Measurements from ENCODE around the gene SLC6A3. TPM values are rescaled to one million over a fixed set of nuclear protein-coding genes. Genes with fewer than 3 reads are reported as not detected.

The SLC6A3 gene
- total RNA-seq, 2 donors from 2014 or later = 0.16 TPM; not detected in 1

DNA sequence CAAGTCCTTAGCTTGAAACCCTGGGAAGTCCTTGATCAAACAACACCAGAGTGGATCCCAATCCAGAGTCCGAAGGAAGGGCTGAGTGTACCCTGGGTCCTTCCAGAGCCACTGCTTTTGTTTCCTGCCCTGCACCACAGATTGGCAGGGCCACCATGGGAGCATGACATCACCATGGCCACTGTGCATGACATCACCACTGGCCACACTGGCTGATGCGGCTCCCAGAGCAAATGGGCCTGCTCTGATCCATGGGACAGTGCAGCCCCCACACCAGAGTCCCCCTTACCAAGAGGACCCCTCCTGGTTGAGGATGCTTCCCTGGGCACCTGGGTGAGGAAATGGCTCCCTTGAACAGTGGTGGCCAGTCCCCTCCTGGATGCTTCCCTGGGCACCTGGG lies 9.9 kb downstream of the SLC6A3 start:
- Histone ChIP-seq H3K27me3 (no peaks in the 10 kb centered on the region), H3K27ac (no peak overlapping the region), H3K4me1 (no peaks in the 10 kb centered on the region), H3K36me3 (no peaks in the 10 kb centered on the region), H3K9me3 (peaks cover 0 to 1% of the 10 kb centered on the region in 2 donors), H3K4me3 (no peak overlapping the region)
- TF ChIP-seq, protein P1, sequence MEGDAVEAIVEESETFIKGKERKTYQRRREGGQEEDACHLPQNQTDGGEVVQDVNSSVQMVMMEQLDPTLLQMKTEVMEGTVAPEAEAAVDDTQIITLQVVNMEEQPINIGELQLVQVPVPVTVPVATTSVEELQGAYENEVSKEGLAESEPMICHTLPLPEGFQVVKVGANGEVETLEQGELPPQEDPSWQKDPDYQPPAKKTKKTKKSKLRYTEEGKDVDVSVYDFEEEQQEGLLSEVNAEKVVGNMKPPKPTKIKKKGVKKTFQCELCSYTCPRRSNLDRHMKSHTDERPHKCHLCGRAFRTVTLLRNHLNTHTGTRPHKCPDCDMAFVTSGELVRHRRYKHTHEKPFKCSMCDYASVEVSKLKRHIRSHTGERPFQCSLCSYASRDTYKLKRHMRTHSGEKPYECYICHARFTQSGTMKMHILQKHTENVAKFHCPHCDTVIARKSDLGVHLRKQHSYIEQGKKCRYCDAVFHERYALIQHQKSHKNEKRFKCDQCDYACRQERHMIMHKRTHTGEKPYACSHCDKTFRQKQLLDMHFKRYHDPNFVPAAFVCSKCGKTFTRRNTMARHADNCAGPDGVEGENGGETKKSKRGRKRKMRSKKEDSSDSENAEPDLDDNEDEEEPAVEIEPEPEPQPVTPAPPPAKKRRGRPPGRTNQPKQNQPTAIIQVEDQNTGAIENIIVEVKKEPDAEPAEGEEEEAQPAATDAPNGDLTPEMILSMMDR (IDR thresholded peaks at IDR 0.05) = no peak
- no peak for DNase-seq (ENCODE audit: low spot score)

- H3K27me3 ChIP-seq = no peaks in the 10 kb centered on the region
- H3K4me1 ChIP-seq = no peaks in the 10 kb centered on the region
- no peaks in the 10 kb centered on the region for H3K36me3 ChIP-seq
- DNase-seq (ENCODE audit: low spot score) = no peak
- H3K9me3 ChIP-seq = peaks cover 6 to 27% of the 10 kb centered on the region in 2 donors
- TF ChIP-seq, protein P1 (IDR thresholded peaks at IDR 0.05) = no peak
- H3K27ac ChIP-seq = no peak overlapping the region
- H3K4me3 ChIP-seq = no peak overlapping the region
Measured at GRCh38 chr5:1432296-1432695, 12.9 kb downstream of the SLC6A3 start.

GRCh38 chr5:1431896-1432295 lies 13.3 kb downstream of the SLC6A3 start:
- TF ChIP-seq, protein P1 (IDR thresholded peaks at IDR 0.05) = no peak
- Histone ChIP-seq H3K4me3 (no peak overlapping the region), H3K27ac (no peak overlapping the region), H3K27me3 (no peaks in the 10 kb centered on the region), H3K4me1 (no peaks in the 10 kb centered on the region), H3K9me3 (peaks cover 6 to 31% of the 10 kb centered on the region in 2 donors), H3K36me3 (no peaks in the 10 kb centered on the region)
- DNase-seq (ENCODE audit: low spot score) = no peak

DNA sequence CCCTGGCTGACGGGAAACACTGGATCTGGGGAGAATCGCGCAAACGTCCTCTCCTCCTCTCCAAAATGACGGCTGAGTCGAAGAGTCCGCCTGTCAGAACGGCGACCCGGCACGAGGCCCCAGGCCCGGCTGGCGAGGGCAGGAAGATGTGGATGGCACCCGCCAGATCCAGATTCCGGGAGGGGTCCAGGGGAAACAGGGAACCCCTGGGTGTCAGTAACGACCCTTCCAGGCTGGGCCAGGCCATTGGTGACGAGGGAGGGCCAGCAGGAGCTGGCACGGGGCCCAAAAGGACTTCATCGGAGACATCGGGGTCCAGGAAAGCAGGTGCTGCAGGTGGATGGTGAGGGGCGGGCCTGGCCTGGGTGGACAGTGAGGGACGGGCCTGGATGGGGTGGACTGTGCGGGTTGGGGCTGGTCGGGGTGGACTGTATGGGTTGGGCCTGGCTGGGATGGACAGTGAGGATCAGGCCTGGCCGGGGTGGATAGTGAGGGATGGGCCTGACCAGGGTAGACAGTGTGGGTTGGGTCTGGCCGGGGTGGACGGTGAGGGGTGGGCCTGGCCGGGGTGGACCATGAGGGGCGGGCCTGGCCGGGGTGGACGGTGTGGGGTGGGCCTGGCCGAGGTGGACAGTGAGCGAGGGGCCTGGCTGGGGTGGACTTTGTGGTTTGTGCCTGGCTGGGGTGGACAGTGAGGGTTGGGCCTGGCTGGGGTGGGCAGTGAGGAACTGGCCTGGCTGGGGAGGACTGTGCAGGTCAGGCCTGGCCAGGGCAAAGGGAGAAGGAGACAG lies 14.0 kb downstream of the SLC6A3 start:
- Histone ChIP-seq H3K9me3 (peaks cover 6 to 33% of the 10 kb centered on the region in 2 donors), H3K4me3 (no peak overlapping the region), H3K27me3 (no peaks in the 10 kb centered on the region), H3K27ac (no peak overlapping the region), H3K36me3 (no peaks in the 10 kb centered on the region), H3K4me1 (no peaks in the 10 kb centered on the region)
- TF ChIP-seq, protein P1 (IDR thresholded peaks at IDR 0.05) = no peak
- no peak for DNase-seq (ENCODE audit: low spot score)

GRCh38 chr5:1430121-1430795 lies 15.0 kb downstream of the SLC6A3 start:
- TF ChIP-seq, protein P1 (IDR thresholded peaks at IDR 0.05) = no peak
- Histone ChIP-seq H3K27ac (no peak overlapping the region), H3K36me3 (no peaks in the 10 kb centered on the region), H3K4me1 (no peaks in the 10 kb centered on the region), H3K9me3 (peaks cover 6 to 33% of the 10 kb centered on the region in 2 donors), H3K4me3 (no peak overlapping the region), H3K27me3 (no peaks in the 10 kb centered on the region)
- DNase-seq (ENCODE audit: low spot score) = no peak

Data from right atrium auricular region (tissue), 2 donors.